Vagina (tissue), 2 donors: ENCODE data around the gene ASPSCR1. TPM values are rescaled to one million over a fixed set of nuclear protein-coding genes. Genes with fewer than 3 reads are reported as not detected.

ENCODE experiments used
- DNase-seq, 2 donors: peaks; one replicate each; pipeline ENCODE4 v3.0.0-alpha.2; 2017; ENCODE audit errors: extremely low spot score in 2 of 2
- H3K27ac ChIP-seq: fragments of 200-600 bp; sonication (generic); one replicate; pipeline ENCODE4 v1.5.1; 2019
- H3K27me3 ChIP-seq: fragments of 200-600 bp; sonication (generic); one replicate; pipeline ENCODE4 v1.5.1; 2019
- H3K36me3 ChIP-seq, 2 donors: fragments of 200-600 bp; sonication (generic); one replicate each; pipeline ENCODE4 v1.5.1; 2017 to 2019
- H3K4me1 ChIP-seq: fragments of 200-600 bp; sonication (generic); one replicate; pipeline ENCODE4 v1.5.1; 2019
- H3K4me3 ChIP-seq, 2 donors: fragments of 200-600 bp; sonication (generic); 1 replicate in 1 of 2; 2 replicates in 1 of 2; pipeline ENCODE4 v1.5.1; 2016 to 2019
- H3K9me3 ChIP-seq: fragments of 200-600 bp; sonication (generic); one replicate; pipeline ENCODE4 v1.5.1; 2019
- CTCF ChIP-seq, 3 experiments: fragments of 450-650 bp in 2 of 3; fragments of 200-600 bp in 1 of 3; sonication (generic) in 1 of 3; IDR thresholded peaks; one replicate each; pipeline ENCODE4 v1.5.1; 2017 to 2019; ENCODE audit warnings: antibody characterized with exemption in 3 of 3, mild to moderate bottlenecking in 2 of 3, moderate library complexity in 2 of 3
- POLR2A ChIP-seq, 2 donors: fragments of 450-650 bp; IDR thresholded peaks; one replicate each; pipeline ENCODE4 v1.6.1; 2017; ENCODE audit warnings: antibody characterized with exemption in 2 of 2, mild to moderate bottlenecking in 2 of 2, moderate library complexity in 2 of 2
- POLR2AphosphoS5 ChIP-seq, 2 donors: sonication (generic); formaldehyde crosslinking; IDR thresholded peaks; one replicate each; pipeline ENCODE4 v1.9.0; 2017; ENCODE audit warnings: antibody characterized with exemption in 2 of 2, mild to moderate bottlenecking in 2 of 2, low read depth in 1 of 2; ENCODE audit not compliant: insufficient read depth in 1 of 2
- intact Hi-C: fragments of 100-400 bp; cut with DNase I; formaldehyde crosslinking; loops from one replicate; pipeline ENCODE4 v1.15.1; 2023
- total RNA-seq: library from RNA; depleted of rRNA; stranded (reverse); fragments of >200 nt; gene quantifications from one replicate; pipeline ENCODE4 v1.2.3, GENCODE V29; 2016

ASPSCR1 gene
- total RNA-seq, 1 donor from 2014 or later: 31.2 TPM

GRCh38 chr17:82053556-82054263 is 76.3 kb downstream of the ASPSCR1 start:
- Histone ChIP-seq H3K4me3 (no peak overlapping the region), H3K27ac (no peak overlapping the region), H3K4me1 (peaks cover 39% of the 10 kb centered on the region), H3K27me3 (no peaks in the 10 kb centered on the region), H3K9me3 (no peaks in the 10 kb centered on the region), H3K36me3 (peaks cover 0 to 55% of the 10 kb centered on the region in 2 donors)
- TF ChIP-seq CTCF (IDR thresholded peaks at IDR 0.05): no peak
- no peak for TF ChIP-seq POLR2A (IDR thresholded peaks at IDR 0.05)
- no peak for TF ChIP-seq POLR2AphosphoS5 (IDR thresholded peaks at IDR 0.05; ENCODE audit: insufficient read depth in 1 of 2, low read depth in 1 of 2)
- intact Hi-C loops: no loop called here
- no peak for DNase-seq

GRCh38 chr17:82054351-82055022 is 77.1 kb downstream of the ASPSCR1 start:
- intact Hi-C loops: no loop called here
- DNase-seq: no peak
- H3K27me3 ChIP-seq: no peaks in the 10 kb centered on the region
- no peak overlapping the region for H3K4me3 ChIP-seq
- TF ChIP-seq POLR2AphosphoS5 (IDR thresholded peaks at IDR 0.05; ENCODE audit: insufficient read depth in 1 of 2, low read depth in 1 of 2) (no peak), CTCF (IDR thresholded peaks at IDR 0.05) (no peak), POLR2A (IDR thresholded peaks at IDR 0.05) (no peak)
- H3K4me1 ChIP-seq: peaks cover 37% of the 10 kb centered on the region
- H3K36me3 ChIP-seq: peaks cover 0 to 52% of the 10 kb centered on the region in 2 donors
- H3K27ac ChIP-seq: no peak overlapping the region
- no peaks in the 10 kb centered on the region for H3K9me3 ChIP-seq

- no peak for TF ChIP-seq CTCF (IDR thresholded peaks at IDR 0.05)
- no peak for TF ChIP-seq POLR2A (IDR thresholded peaks at IDR 0.05)
- TF ChIP-seq POLR2AphosphoS5 (IDR thresholded peaks at IDR 0.05; ENCODE audit: insufficient read depth in 1 of 2, low read depth in 1 of 2): no peak
- no peak for DNase-seq
- H3K27me3 ChIP-seq: no peaks in the 10 kb centered on the region
- H3K36me3 ChIP-seq: peaks cover 0 to 52% of the 10 kb centered on the region in 2 donors
- no peak overlapping the region for H3K4me3 ChIP-seq
- H3K27ac ChIP-seq: no peak overlapping the region
- peaks cover 29% of the 10 kb centered on the region for H3K4me1 ChIP-seq
- intact Hi-C loops: no loop called here
- H3K9me3 ChIP-seq: no peaks in the 10 kb centered on the region
These were observed 77.9 kb downstream of the ASPSCR1 start for GRCh38 chr17:82055023-82055964.

- intact Hi-C loops: no loop called here
- TF ChIP-seq POLR2A (IDR thresholded peaks at IDR 0.05) (no peak), CTCF (IDR thresholded peaks at IDR 0.05) (no peak)
- DNase-seq: no peak
- Histone ChIP-seq H3K27ac (no peak overlapping the region), H3K27me3 (no peaks in the 10 kb centered on the region), H3K4me3 (no peak overlapping the region), H3K4me1 (peaks cover 20% of the 10 kb centered on the region), H3K9me3 (no peaks in the 10 kb centered on the region), H3K36me3 (peaks cover 0 to 61% of the 10 kb centered on the region in 2 donors)
These were observed 78.7 kb downstream of the ASPSCR1 start for GRCh38 chr17:82055965-82056728.
